GM12878 (cell line): ENCODE data around the gene MAPK1. TPM values are rescaled to one million over a fixed set of nuclear protein-coding genes. Genes with fewer than 3 reads are reported as not detected.
A peak's percentile ranks its signal among the peaks of the same experiment; 100 is the strongest.

Source experiments
- ATF7 ChIP-seq: fragments of 450-650 bp; IDR thresholded peaks from 2 replicates; pipeline ENCODE4 v1.6.1; 2016; ENCODE audit warnings: low read depth, mild to moderate bottlenecking
- BCLAF1 ChIP-seq: fragments of 450-650 bp; IDR thresholded peaks from 2 replicates; pipeline ENCODE4 v1.6.1; 2017; ENCODE audit warnings: antibody characterized with exemption, mild to moderate bottlenecking, moderate library complexity
- BMI1 ChIP-seq: fragments of 450-650 bp; IDR thresholded peaks from 2 replicates; pipeline ENCODE4 v1.6.1; 2016; ENCODE audit warnings: mild to moderate bottlenecking, moderate library complexity, borderline replicate concordance
- CBX5 ChIP-seq: sonication (generic); IDR thresholded peaks from 2 replicates; pipeline ENCODE4 v1.6.1; 2016; ENCODE audit warnings: low read depth, moderate library complexity, mild to moderate bottlenecking, inconsistent platforms
- CEBPB ChIP-seq, 2 experiments: fragments of 150-350 bp in 1 of 2; IDR thresholded peaks; 2 replicates each; pipeline ENCODE4 v1.6.1; 2012 to 2014; ENCODE audit warnings: low read depth in 2 of 2, low read length in 2 of 2, borderline replicate concordance in 1 of 2, inconsistent platforms in 1 of 2
- EZH2 ChIP-seq: IDR thresholded peaks from 2 replicates; pipeline ENCODE4 v1.6.1; 2012; ENCODE audit warnings: low read depth, mild to moderate bottlenecking, control low read depth, inconsistent platforms, low read length, borderline replicate concordance; ENCODE audit not compliant: control insufficient read depth
- GATAD2B ChIP-seq: fragments of 450-650 bp; conservative IDR thresholded peaks from 2 replicates; pipeline ENCODE4 v1.6.1; 2017; ENCODE audit warnings: low read depth, mild to moderate bottlenecking, moderate library complexity
- IRF3 ChIP-seq: fragments of 450-650 bp; IDR thresholded peaks from 2 replicates; pipeline ENCODE4 v1.6.1; 2014; ENCODE audit warnings: mild to moderate bottlenecking
- MTA2 ChIP-seq: fragments of 450-650 bp; IDR thresholded peaks from 2 replicates; pipeline ENCODE4 v1.6.1; 2016; ENCODE audit warnings: low read depth, mild to moderate bottlenecking, moderate library complexity
- NFXL1 ChIP-seq: fragments of 450-650 bp; IDR thresholded peaks from 2 replicates; pipeline ENCODE4 v1.6.1; 2017; ENCODE audit warnings: antibody characterized with exemption, mild to moderate bottlenecking, borderline replicate concordance
- NFYA ChIP-seq: IDR thresholded peaks from 2 replicates; pipeline ENCODE4 v1.6.1; 2011; ENCODE audit warnings: low read depth, mild to moderate bottlenecking, low read length, improper control_type of control experiment, borderline replicate concordance
- PBX3 ChIP-seq: IDR thresholded peaks from 2 replicates; pipeline ENCODE4 v1.6.1; 2011; ENCODE audit warnings: mild to moderate bottlenecking, low read depth, low read length, moderate library complexity; ENCODE audit not compliant: insufficient replicate concordance
- PKNOX1 ChIP-seq: fragments of 450-650 bp; IDR thresholded peaks from 2 replicates; pipeline ENCODE4 v1.6.1; 2016; ENCODE audit warnings: mild to moderate bottlenecking
- RAD51 ChIP-seq: fragments of 450-650 bp; IDR thresholded peaks from 2 replicates; pipeline ENCODE4 v1.6.1; 2016; ENCODE audit warnings: moderate library complexity, mild to moderate bottlenecking, inconsistent platforms
- RUNX3 ChIP-seq: IDR thresholded peaks from 2 replicates; pipeline ENCODE4 v1.6.1; 2012; ENCODE audit warnings: low read length, inconsistent platforms
- SPI1 ChIP-seq: IDR thresholded peaks from 2 replicates; pipeline ENCODE4 v1.6.1; 2011; ENCODE audit warnings: low read depth, mild to moderate bottlenecking, low read length, moderate library complexity, borderline replicate concordance; ENCODE audit not compliant: insufficient read depth
- TCF12 ChIP-seq: IDR thresholded peaks from 2 replicates; pipeline ENCODE4 v1.6.1; 2011; ENCODE audit warnings: low read depth, mild to moderate bottlenecking, low read length
- ZBED1 ChIP-seq: IDR thresholded peaks from 2 replicates; pipeline ENCODE4 v1.6.1; 2016; ENCODE audit warnings: borderline replicate concordance
- ZNF592 ChIP-seq: fragments of 450-650 bp; IDR thresholded peaks from 2 replicates; pipeline ENCODE4 v1.6.1; 2017; ENCODE audit warnings: mild to moderate bottlenecking, moderate library complexity
- ZNF622 ChIP-seq: fragments of 450-650 bp; IDR thresholded peaks from 2 replicates; pipeline ENCODE4 v1.6.1; 2017; ENCODE audit warnings: mild to moderate bottlenecking, inconsistent platforms
- polyA plus RNA-seq, 11 experiments: library from polyadenylated mRNA; depleted of rRNA in 4 of 11; unstranded in 6 of 11; stranded (reverse) in 5 of 11; fragments of >200 nt; fragmentation: Nextera tagmentation in 4 of 11; fragmentation: Illumina TruSeq in 1 of 11; extraction: Ambion mirVana in 4 of 11; extraction: Trizol in 1 of 11; gene quantifications; 1 replicate in 1 of 11; 2 replicates in 10 of 11; pipeline versions ENCODE4 v1.2.1 to v1.2.3, GENCODE V29; 2011 to 2016; ENCODE audit warnings: inconsistent platforms in 2 of 11, missing spikeins in 2 of 11, low read depth in 1 of 11
- total RNA-seq, 4 experiments: library from RNA; depleted of rRNA in 3 of 4; stranded (reverse); fragments of >200 nt in 3 of 4; fragmentation: Illumina TruSeq in 1 of 4; extraction: Trizol in 1 of 4; gene quantifications; 2 replicates each; pipeline versions ENCODE4 v1.2.1 to v1.2.3, GENCODE V29; 2013 to 2021

Gene MAPK1
- total and polyA plus RNA-seq, 10 of the 15 experiments (the other 5 are each of a cell fraction or from before 2014, with no cell fraction given) = 7.0 to 123 (median 58.4) TPM

- TF ChIP-seq SPI1 (no peak), ZNF592 (no peak), ZNF622 (no peak), PKNOX1 (no peak), RUNX3 (peak; percentile 58), NFYA (no peak), PBX3 (no peak), NFXL1 (no peak), MTA2 (no peak), IRF3 (no peak), BMI1 (no peak), ATF7 (no peak), RAD51 (no peak), GATAD2B (peak; percentile 75; the same call in 1 of the 2 replicates), BCLAF1 (no peak), CEBPB (IDR thresholded peaks at IDR 0.05; ENCODE audit: borderline replicate concordance in 1 of 2, low read depth in 2 of 2, low read length in 2 of 2) (no peak), CBX5 (no peak), ZBED1 (no peak), TCF12 (no peak), EZH2 (no peak)
Observed at GRCh38 chr22:21902296-21903087, 35.0 kb upstream of the MAPK1 start (continued).
